ENCODE results near the gene PSMG3. TPM values are rescaled to one million over a fixed set of nuclear protein-coding genes. Genes with fewer than 3 reads are reported as not detected.

PSMG3 gene
- total and polyA plus RNA-seq, 2 donors (not counting 3 experiments of a cell fraction or from before 2014, with no cell fraction given): 25.5 to 49.7 TPM

GRCh38 chr7:1607001-1607400 is 37.2 kb upstream of the PSMG3 start:
- Histone ChIP-seq H3K79me2 (ENCODE audit: control insufficient read depth, insufficient read depth, low read length) (no peaks in the 10 kb centered on the region), H4K20me1 (replicated peaks; ENCODE audit: control insufficient read depth, extremely low read depth, insufficient read depth, low read length) (no peaks in the 10 kb centered on the region), H3K9me1 (replicated peaks; ENCODE audit: control insufficient read depth, extremely low read depth, insufficient read depth, low read length) (no peaks in the 10 kb centered on the region), H3K4me2 (ENCODE audit: insufficient read depth, low read length) (no peak overlapping the region), H3K27me3 (ENCODE audit: control insufficient read depth in 2 of 2, insufficient read depth in 2 of 2, low read length in 2 of 2) (no peaks in the 10 kb centered on the region), H2AFZ (ENCODE audit: low read depth, low read length) (no peak overlapping the region), H3K36me3 (ENCODE audit: control insufficient read depth in 2 of 2, extremely low read depth in 1 of 2, insufficient read depth in 2 of 2, low read length in 2 of 2) (no peaks in the 10 kb centered on the region), H3K9me3 (replicated peaks; ENCODE audit: control insufficient read depth, insufficient read depth, low read length) (no peaks in the 10 kb centered on the region), H3K27ac (ENCODE audit: insufficient read depth, low read depth, low read length) (no peak overlapping the region), H3K4me1 (ENCODE audit: control insufficient read depth, extremely low read depth, insufficient read depth, low read length) (no peaks in the 10 kb centered on the region), H3K9ac (replicated peaks; ENCODE audit: extremely low read depth, insufficient read depth, low read length) (no peak overlapping the region), H3K4me3 (replicated peaks in 1 of 3; ENCODE audit: insufficient read depth in 1 of 3, low read depth in 1 of 3, low read length in 3 of 3) (no peak overlapping the region)
- TF ChIP-seq GATA2 (IDR thresholded peaks at IDR 0.05; ENCODE audit: insufficient read depth, insufficient read length, low read depth, low read length) (no peak), CTCF (IDR thresholded peaks at IDR 0.05; ENCODE audit: extremely low read depth in 1 of 2, insufficient read depth in 1 of 2, low read depth in 1 of 2, low read length in 2 of 2) (no peak), MAX (IDR thresholded peaks at IDR 0.05; ENCODE audit: insufficient read depth, insufficient read length) (no peak), MYC (IDR thresholded peaks at IDR 0.05; ENCODE audit: low read depth, low read length) (no peak), FOS (IDR thresholded peaks at IDR 0.05; ENCODE audit: borderline replicate concordance, insufficient read depth, low read length) (no peak), POLR2AphosphoS5 (IDR thresholded peaks at IDR 0.05; ENCODE audit: insufficient read depth, low read depth, low read length) (no peak), EZH2 (IDR thresholded peaks at IDR 0.05; ENCODE audit: borderline replicate concordance, low read depth, low read length, severe bottlenecking) (no peak), JUN (IDR thresholded peaks at IDR 0.05; ENCODE audit: borderline replicate concordance, insufficient read depth, insufficient read length, low read depth) (no peak), POLR2A (IDR thresholded peaks at IDR 0.05; ENCODE audit: low read depth, low read length) (no peak)
- no TSS peak for BruUV-seq (replicated peaks)
- dilution Hi-C loops (cut with MboI; ENCODE audit: extremely low pct_ligation_motif_present, low sequenced_read_pairs): no loop called here
- no peak for DNase-seq (ENCODE audit: low read depth, low spot score)
- FAIRE-seq: no peak
- CTCF ChIA-PET: no interaction called here
- intact Hi-C loops (cut with micrococcal nuclease): no loop called here
- POLR2A ChIA-PET: no interaction called here
